HG03342 (cell line): ENCODE measurements around the gene UBE2L6.

Experiments used
- ATAC-seq: cut with Tn5 transposase; IDR thresholded peaks from one replicate; pipeline ENCODE4 v1.9.1; 2021; ENCODE audit warnings: mild to moderate bottlenecking, moderate library complexity; ENCODE audit not compliant: unreplicated experiment

Gene UBE2L6

GRCh38 chr11:57567515-57568329 is at the start of gene UBE2L6:
UBE2L6 (minus strand) TSS chr11:57567672; CDS start chr11:57567611, 61 bp downstream.
- peak; percentile 65 for ATAC-seq

GRCh38 chr11:57616595-57616994 is 49.1 kb upstream of the UBE2L6 start:
- ATAC-seq: no peak

GRCh38 chr11:57615308-57615707 is 47.8 kb upstream of the UBE2L6 start:
- no peak for ATAC-seq

- ATAC-seq: no peak
Observed at GRCh38 chr11:57614234-57614772, 46.8 kb upstream of the UBE2L6 start.

DNA sequence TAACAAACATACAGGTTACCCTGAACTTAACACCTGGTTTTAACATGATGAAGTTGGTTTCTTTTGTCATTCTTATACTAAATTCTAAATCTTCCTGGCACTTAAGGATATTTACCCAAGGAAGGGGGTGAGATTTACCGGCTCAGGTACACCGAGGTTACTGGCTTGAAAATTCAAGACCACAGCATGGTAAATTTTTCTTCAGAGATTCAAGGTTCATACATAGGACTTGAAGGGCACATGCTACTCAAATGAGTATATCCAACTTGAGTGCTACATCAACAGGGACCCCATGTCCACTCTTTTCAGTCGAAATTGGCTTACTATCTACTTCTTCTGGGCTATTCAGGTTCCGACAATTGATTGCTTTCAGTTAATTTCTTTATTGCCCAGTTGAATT is 42.7 kb upstream of the UBE2L6 start:
- ATAC-seq: no peak

GRCh38 chr11:57605028-57605420 is 37.6 kb upstream of the UBE2L6 start:
- ATAC-seq: no peak

DNA sequence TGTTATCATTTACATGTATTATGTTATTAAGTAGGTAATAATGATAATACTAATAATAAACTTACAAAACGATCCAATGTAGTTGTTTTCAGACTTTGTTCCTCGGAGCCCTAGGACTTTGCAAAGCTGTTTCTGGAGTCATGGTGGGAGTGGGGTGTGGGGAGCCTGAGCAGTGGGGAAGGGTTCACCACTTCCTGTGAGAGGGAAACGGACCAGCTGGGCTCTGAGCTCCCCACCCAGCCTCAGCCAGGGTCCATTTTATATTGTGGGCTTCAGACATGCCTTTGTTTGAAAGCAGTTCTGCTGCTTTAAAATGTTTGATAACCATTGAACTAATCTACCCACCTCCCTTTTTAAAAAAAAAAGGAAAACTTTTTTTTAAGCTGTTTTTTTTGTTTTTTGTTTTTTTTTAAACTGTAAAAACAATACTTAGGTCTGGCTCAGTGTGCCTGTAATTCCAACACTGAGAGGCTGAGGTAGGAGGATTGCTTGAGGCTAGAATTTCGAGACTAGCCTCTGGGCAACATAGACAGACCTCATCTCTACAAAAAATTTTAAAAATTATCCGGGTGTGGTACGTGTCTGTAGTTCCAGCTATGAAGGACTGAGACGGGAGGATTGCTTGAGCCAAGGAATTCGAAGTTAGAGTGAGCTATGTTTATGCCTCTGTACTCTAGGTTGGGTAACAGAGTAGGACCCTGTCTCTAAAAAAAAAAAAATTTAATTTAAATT is 37.0 kb upstream of the UBE2L6 start:
- no peak for ATAC-seq

DNA sequence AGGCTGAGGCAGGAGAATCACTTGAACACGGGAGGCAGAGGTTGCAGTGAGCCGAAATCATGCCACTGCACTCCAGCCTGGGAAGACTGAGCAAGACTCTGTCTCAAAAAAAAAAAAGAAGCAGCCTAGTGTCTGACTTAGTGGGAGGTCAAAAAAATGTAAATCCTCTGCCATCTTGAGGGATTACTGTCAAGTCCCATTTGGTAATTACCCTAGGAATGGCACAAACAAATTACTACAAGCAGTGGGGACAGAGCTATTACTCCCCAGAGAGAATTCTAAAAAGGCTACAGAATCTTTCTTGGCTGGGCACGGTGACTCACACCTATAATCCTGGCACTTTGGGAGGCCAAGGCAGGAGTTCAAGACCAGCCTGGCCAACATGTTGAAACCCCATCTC is 33.8 kb upstream of the UBE2L6 start:
- no peak for ATAC-seq

DNA sequence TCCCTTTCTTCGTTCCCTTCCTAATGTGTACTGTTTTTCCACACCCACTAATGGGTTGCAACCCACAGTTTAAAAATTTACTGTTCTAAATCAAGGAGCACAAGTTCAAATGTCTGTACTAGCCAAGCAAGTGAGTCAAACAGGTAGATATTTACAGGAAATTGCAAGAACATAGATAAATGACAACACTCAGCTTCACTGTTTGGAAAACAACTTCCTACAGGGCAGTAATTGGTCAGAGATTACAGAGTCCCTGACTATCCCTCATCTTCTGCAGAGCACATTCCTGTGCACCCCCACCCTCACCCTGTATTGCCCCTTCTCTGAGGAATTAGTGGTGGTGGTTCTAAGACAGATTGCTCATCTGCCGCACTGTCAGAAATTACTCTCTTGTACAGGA is 31.9 kb upstream of the UBE2L6 start:
- no peak for ATAC-seq

GRCh38 chr11:57598831-57599155 is 31.3 kb upstream of the UBE2L6 start:
- no peak for ATAC-seq

DNA sequence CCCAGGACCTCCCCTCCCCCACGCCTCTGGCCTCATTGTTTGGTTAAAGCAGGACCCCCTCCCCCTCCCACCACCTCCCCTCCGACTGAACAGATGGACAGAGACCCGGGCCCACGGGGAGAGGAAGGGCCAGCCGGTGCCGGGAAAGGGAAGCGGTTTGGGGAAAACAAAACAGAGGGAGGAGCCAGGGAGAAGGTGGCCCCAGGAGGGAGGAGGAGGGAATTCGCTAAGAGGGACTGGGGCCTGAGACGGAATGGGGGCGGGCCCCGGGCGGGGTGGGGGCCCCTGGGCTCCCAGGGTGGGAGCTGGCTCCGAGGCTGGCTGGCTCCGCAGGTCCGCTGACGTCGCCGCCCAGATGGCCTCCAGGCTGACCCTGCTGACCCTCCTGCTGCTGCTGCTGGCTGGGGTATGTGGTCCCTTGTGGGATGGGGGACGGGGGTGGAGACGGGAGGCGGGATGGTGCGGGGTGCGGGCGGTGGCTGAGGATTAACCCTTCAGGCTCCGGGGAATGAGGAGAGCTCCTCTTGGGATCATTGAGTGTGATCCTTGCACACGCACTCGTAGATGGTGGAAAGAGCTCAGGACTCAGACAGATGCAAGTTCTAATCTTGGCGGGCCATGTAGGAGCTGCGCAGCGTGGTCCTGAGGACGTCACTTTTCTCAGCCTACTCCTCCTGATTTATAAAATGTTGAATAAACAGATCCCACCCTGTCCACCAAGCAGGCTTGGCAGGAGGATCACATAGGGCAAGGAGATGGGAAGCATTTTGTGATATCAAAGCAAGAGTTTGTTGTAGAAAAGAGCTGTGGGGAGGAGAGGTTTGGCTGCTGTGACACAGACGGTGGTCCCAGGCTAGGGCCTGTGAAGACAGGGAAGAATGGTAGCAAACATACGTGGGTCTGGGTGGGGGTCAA is 30.7 kb upstream of the UBE2L6 start:
- no peak for ATAC-seq

DNA sequence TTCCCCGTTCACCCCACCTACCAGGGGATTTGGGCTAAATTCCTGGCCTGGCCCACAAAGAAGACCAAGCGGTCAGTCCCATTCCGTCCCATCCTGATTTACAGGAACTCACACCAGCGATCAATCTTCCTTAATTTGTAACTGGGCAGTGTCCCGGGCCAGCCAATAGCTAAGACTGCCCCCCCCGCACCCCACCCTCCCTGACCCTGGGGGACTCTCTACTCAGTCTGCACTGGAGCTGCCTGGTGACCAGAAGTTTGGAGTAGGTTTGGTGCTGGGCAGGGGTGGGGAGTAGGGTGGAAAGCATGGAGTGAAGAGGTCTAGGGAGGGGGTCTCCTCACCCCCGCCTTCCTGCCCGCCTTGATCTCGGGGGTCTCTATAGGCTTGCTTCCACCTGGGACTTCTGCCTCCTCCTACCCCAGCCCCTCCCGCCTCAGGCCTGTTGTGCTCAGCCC is 30.0 kb upstream of the UBE2L6 start, which contains the start of gene SERPING1:
TSS of gene SERPING1 (plus strand) at position 225 of the 455 bp plus-strand sequence. CDS start 586 bp downstream, outside the sequence.
- no peak for ATAC-seq

DNA sequence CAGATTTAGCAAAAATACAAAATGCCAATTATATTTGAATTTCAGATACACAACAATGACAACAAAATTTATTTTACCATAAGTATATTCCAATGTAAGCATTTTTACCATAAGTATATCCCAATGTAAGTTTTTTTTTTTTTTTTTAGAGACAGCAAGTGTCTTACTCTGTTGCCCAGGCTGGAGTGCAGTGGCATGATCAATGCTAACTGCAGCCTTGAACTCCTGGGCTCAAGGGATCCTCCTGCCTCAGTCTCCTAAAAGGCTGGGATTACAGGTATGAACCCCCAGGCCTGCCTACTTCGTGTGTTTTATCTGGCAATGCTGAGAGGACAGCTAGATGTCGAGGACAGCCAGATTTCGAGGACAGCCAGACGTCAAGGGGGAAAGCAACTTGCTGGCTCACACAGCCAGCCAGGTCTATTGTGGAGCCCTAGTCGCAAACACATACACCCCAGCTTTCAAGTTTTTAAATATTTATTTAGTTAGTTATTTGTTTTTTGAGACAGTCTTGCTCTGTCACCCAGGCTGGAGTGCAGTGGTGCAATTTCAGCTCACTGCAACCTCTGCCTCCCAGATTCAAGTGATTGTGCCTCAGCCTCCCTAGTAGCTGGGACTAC is 28.9 kb upstream of the UBE2L6 start:
- no peak for ATAC-seq

- ATAC-seq: no peak
Observed at GRCh38 chr11:57588046-57588710, 20.7 kb upstream of the UBE2L6 start.

DNA sequence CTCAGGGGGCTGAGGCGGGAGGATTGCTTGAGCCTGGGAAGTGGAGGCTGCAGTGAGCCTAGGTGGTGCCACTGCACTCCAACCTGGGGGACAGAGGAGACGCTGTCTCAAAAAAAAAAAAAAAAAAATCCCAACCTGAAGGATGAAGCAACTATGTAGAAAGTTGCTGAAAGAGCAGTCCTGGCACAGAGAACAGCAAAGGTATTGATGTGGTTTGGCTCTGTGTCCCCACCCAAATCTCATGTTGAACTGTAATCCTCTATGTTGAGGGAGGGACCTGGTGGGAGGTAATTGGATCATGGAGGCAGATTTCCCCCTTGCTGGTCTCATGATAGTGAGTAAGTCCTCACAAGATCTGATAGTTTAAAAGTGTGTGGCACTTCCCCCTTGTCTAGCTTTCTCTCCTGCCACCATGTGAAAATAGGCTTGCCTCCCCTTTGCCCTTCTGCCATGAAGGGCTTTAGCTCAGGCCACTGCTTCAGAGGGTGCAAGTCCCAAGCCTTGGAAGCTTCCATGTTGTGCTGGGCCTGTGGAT is 19.3 kb upstream of the UBE2L6 start:
- no peak for ATAC-seq

DNA sequence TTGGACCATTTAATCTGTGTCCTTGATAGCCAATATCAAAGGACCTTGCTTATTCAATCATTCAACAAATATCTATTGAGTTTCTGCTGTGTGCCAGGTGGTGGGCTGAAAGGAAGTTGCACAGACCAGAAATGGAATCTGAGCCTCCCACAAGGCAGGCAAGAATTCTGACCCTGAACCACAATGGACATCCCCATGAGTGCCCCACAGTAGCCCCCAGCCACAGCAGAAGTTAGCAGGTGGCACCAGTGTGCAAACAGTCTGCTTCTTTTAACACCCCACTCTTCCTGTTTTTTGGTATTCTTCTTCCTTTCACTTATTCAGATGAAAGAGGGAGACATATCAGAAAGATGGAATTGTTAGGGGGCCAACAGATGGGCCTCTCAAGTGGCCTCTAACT is 17.8 kb upstream of the UBE2L6 start:
- no peak for ATAC-seq

DNA sequence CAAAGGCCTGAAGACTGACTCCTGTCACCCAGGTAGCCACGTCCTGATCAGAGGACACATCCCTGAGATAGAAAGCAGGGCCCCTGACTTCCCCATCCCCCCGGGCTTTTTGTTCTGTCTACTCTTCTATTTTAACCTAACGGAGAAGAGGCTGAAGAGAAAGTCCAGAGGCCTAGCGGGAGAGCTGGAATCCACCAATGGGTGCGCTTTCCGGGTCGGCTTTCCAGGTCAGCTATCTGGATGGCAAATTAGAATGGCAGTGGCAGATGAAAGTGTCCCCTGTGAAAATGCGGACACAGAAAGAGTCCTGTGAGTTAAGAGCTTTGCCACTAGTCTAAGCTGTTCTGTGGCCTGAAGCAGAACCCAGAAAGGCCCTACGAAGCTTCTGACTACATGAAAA is 16.9 kb upstream of the UBE2L6 start:
- ATAC-seq: no peak

DNA sequence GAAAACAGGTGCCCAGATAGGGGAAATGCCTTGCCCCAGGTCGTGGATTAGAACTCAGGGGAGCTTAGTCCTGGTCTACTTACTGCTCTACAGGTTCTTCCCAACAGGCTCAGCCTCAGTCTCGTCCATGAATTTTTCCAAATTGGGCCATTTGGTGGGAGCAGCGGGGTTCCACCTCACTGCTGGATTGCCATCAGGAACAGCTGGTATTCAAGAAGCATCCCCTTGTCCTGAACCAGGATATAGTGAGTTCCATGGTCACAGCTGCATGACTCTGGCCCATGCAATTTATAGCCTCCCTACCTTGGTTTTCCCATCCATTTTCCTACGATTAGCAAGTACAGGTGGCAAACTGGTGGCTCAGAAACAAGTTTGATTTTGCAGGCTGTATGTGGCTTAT is 6.6 kb upstream of the UBE2L6 start:
- ATAC-seq: no peak

DNA sequence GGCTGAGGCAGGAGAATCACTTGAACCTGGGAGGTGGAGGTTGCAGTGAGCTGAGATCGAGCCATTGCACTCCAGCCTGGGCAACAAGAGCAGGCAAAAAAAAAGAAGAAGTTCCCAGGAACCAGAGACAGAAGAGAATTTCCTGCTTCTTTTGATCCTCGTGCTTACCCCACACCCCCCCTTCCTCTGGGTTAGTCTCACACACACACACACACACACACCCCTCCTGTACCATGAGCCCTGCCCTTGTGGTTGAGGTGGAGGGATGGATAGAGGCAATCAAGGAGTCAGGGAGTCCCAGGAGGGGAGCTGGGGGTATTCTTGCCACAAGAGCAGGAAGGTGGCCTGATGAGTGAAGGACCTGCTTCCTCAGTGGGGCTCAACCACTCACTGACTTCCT is 4.1 kb upstream of the UBE2L6 start:
- ATAC-seq: no peak

GRCh38 chr11:57568330-57568766 is 876 bp upstream of the UBE2L6 start:
- ATAC-seq: peak; percentile 4
